AG04450 (cell line): Measurements from ENCODE around the gene TOP1. TPM values are rescaled to one million over a fixed set of nuclear protein-coding genes. Genes with fewer than 3 reads are reported as not detected.
"Not testable (repeated sequence)": the region's sequence is repeated elsewhere in the genome, so short reads cannot be mapped to it uniquely, and the experiment has no call there.

Experiments used
- CTCF ChIA-PET: fragments of 300-600, 350-600 bp; formaldehyde crosslinking; extraction: SDS; loops from one replicate; lab custom pipeline; 2022; ENCODE audit warnings: antibody characterized with exemption, inconsistent platforms; lab: Charles Lee
- POLR2A ChIA-PET: fragments of 350-600 bp; formaldehyde crosslinking; extraction: SDS; loops from one replicate; lab custom pipeline; 2021; ENCODE audit warnings: antibody characterized with exemption, inconsistent platforms; lab: Yijun Ruan, JAX
- DNase-seq: peaks from one replicate; pipeline ENCODE4 v3.0.0-alpha.2; 2011; ENCODE audit warnings: low read depth, low spot score
- H3K27ac ChIP-seq: one replicate; pipeline ENCODE4 v1.5.1; 2012; ENCODE audit warnings: low read depth, low read length, control low read depth
- H3K27me3 ChIP-seq: one replicate; pipeline ENCODE4 v1.6.0; 2012; ENCODE audit warnings: low read length; ENCODE audit not compliant: control insufficient read depth, insufficient read depth
- H3K4me3 ChIP-seq: 2 replicates; pipeline ENCODE4 v1.5.1; 2011; ENCODE audit warnings: mild to moderate bottlenecking, low read depth, low read length, control low read depth
- H3K9me3 ChIP-seq: 2 replicates; pipeline ENCODE4 v1.5.1; 2012; ENCODE audit warnings: low read length; ENCODE audit not compliant: control insufficient read depth, insufficient read depth
- polyA plus RNA-seq: library from polyadenylated mRNA; depleted of rRNA; stranded (reverse); fragments of >200 nt; gene quantifications from 2 replicates; pipeline ENCODE4 v1.2.3, GENCODE V29; 2011
- TF ChIP-seq, protein P1 (sequence below): IDR thresholded peaks from 2 replicates; pipeline ENCODE4 v1.5.1; 2011; ENCODE audit warnings: low read depth, low read length, control low read depth, inconsistent platforms

TOP1 gene
- polyA plus RNA-seq, 1 experiment, result 29.1 TPM

DNA sequence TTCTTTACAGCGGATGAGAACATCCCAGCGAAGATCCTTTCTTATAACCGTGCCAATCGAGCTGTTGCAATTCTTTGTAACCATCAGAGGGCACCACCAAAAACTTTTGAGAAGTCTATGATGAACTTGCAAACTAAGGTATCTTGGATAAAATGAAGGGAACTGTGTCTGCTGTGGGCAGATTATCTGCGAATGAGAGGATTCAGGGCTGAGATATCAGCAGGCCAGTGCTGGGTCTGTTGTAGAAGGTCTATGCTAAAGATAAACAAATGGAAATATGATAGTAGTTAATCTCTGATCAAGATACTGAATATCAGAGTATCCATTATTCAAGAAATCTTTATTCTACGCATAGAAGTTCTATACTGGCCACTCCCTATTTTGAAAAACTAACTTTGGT, 89.5 kb downstream of the TOP1 start:
- H3K4me3 ChIP-seq, H3K27me3 ChIP-seq, H3K9me3 ChIP-seq, H3K27ac ChIP-seq, POLR2A ChIA-PET, DNase-seq: not testable (repeated sequence)
- TF ChIP-seq, protein P1, sequence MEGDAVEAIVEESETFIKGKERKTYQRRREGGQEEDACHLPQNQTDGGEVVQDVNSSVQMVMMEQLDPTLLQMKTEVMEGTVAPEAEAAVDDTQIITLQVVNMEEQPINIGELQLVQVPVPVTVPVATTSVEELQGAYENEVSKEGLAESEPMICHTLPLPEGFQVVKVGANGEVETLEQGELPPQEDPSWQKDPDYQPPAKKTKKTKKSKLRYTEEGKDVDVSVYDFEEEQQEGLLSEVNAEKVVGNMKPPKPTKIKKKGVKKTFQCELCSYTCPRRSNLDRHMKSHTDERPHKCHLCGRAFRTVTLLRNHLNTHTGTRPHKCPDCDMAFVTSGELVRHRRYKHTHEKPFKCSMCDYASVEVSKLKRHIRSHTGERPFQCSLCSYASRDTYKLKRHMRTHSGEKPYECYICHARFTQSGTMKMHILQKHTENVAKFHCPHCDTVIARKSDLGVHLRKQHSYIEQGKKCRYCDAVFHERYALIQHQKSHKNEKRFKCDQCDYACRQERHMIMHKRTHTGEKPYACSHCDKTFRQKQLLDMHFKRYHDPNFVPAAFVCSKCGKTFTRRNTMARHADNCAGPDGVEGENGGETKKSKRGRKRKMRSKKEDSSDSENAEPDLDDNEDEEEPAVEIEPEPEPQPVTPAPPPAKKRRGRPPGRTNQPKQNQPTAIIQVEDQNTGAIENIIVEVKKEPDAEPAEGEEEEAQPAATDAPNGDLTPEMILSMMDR, result 0 out of 2 replicates have a peak, but pooled peaks have one; percentile 4
- CTCF ChIA-PET, result interaction anchor here (1.2 to 1.5 kb wide), 3 partner anchors 23 to 150 kb away, joined by 4 to 5 read pairs (median 4); no protein-coding TSS in a partner anchor

DNA sequence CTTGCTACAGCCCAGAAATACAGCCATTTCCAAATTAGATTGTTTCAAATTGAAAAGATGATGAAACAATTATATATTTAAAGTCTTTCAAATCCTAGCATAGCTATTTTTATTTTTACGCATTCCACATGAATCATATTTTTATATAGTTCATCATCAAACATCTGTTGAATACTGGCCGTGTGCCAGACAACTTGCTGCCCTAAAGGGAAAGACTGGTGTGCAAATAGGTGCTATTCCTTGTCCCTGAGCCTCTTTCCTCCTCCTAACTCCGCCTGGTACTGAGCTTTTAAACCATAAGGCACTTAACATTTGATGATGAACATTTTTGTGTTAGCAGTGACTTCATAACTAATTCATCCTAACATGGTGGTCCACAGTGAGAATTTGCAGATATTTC, 90.0 kb downstream of the TOP1 start:
- Histone ChIP-seq H3K4me3 (no peak overlapping the region), H3K9me3 (no peaks in the 10 kb centered on the region), H3K27me3 (no peaks in the 10 kb centered on the region), H3K27ac (no peak overlapping the region)
- CTCF ChIA-PET, result interaction anchor here (1.2 to 1.5 kb wide), 3 partner anchors 24 to 150 kb away, joined by 4 to 5 read pairs (median 4); no protein-coding TSS in a partner anchor
- POLR2A ChIA-PET, result no interaction called here
- DNase-seq, result no peak
- TF ChIP-seq, protein P1, result no peak

DNA sequence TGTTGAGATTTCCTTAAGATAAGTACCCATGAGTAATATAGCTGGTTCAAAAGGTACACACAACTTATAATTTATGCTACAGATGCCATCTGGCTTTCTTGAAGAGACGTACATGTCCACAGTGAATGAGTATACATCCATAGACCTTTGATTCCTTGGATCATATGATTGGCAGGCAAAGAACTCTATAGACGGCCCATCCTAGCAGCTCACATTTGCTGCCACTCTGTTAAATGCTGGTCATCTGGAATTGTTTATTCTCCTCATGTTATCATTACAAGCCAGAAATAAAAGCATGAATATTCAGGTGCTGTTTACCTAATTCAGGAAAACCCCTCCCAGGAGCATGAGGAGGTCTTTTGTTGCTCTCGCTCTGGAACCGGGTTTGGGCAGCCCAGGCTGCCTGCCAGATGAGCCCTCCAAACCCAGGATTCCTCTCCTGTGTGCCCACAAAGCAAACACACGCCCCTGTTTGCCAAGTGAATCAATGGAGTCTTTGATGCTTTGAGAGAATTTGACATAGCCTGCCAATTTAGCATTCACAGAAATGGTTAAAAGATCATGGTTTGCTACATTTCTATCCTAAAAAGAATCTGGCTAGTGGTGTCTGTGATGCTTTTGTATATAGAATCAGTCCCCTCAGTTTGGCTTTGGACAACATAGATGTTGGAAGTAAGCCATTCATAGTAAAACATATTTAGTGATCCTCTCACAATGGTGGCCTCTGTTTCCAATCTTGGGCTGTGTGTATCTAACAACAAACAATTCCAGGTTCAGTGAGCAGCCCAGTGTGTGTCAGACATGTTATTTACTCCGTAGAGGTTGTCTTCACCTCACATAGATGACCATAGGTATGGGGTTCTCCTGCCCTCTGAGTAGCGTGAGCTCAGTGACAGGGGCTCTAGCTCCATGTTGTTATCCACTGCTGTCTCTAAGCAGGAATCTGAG, 91.3 kb downstream of the TOP1 start:
- no peaks in the 10 kb centered on the region for H3K9me3 ChIP-seq
- TF ChIP-seq, protein P1, result no peak
- no peak overlapping the region for H3K4me3 ChIP-seq
- ChIA-PET POLR2A (no interaction called here), CTCF (interaction anchor here (0.7 to 1.3 kb wide), 3 partner anchors 15 to 152 kb away, joined by 3 to 4 read pairs (median 3); no protein-coding TSS in a partner anchor)
- no peaks in the 10 kb centered on the region for H3K27me3 ChIP-seq
- DNase-seq, result no peak
- H3K27ac ChIP-seq, result no peak overlapping the region

DNA sequence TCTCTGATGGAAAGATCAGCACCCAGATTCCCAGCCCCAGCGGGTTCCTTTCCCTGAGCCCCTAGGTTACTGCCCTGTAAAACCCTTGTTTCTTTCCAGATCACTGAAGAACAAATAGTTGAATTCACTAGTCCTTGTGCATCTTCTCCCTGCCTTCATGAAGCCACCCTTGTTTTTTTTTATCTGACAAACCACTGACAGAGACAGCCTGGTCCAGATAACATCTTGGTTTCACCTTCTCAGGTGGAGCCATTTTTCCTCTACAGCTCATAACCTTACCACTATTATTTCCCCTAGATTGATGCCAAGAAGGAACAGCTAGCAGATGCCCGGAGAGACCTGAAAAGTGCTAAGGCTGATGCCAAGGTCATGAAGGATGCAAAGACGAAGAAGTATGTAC, 92.8 kb downstream of the TOP1 start:
- no peaks in the 10 kb centered on the region for H3K9me3 ChIP-seq
- TF ChIP-seq, protein P1, result no peak
- no peaks in the 10 kb centered on the region for H3K27me3 ChIP-seq
- POLR2A ChIA-PET, result interaction anchor here (0.6 kb wide), 1 partner anchor 36 kb away, joined by 5 read pairs; no protein-coding TSS in a partner anchor
- H3K27ac ChIP-seq, result no peak overlapping the region
- H3K4me3 ChIP-seq, result no peak overlapping the region
- DNase-seq, result no peak
- CTCF ChIA-PET, result interaction anchor here (0.6 to 1.5 kb wide), 3 partner anchors 14 to 153 kb away, joined by 3 to 6 read pairs (median 6); no protein-coding TSS in a partner anchor

DNA sequence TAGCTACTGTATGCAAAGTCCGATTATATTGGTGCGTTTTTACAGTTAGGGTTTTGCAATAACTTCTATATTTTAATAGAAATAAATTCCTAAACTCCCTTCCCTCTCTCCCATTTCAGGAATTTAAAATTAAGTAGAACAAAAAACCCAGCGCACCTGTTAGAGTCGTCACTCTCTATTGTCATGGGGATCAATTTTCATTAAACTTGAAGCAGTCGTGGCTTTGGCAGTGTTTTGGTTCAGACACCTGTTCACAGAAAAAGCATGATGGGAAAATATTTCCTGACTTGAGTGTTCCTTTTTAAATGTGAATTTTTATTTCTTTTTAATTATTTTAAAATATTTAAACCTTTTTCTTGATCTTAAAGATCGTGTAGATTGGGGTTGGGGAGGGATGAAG, 95.0 kb downstream of the TOP1 start:
- Histone ChIP-seq H3K9me3 (no peaks in the 10 kb centered on the region), H3K4me3 (no peak overlapping the region), H3K27me3 (no peaks in the 10 kb centered on the region), H3K27ac (no peak overlapping the region)
- DNase-seq, result no peak
- TF ChIP-seq, protein P1, result no peak
- ChIA-PET POLR2A (no interaction called here), CTCF (no interaction called here)
